Measurements from ENCODE around the gene TATDN3.
"Not testable (repeated sequence)": the region's sequence is repeated elsewhere in the genome, so short reads cannot be mapped to it uniquely, and the experiment has no call there.

Gene TATDN3, protein sequence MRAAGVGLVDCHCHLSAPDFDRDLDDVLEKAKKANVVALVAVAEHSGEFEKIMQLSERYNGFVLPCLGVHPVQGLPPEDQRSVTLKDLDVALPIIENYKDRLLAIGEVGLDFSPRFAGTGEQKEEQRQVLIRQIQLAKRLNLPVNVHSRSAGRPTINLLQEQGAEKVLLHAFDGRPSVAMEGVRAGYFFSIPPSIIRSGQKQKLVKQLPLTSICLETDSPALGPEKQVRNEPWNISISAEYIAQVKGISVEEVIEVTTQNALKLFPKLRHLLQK

DNA sequence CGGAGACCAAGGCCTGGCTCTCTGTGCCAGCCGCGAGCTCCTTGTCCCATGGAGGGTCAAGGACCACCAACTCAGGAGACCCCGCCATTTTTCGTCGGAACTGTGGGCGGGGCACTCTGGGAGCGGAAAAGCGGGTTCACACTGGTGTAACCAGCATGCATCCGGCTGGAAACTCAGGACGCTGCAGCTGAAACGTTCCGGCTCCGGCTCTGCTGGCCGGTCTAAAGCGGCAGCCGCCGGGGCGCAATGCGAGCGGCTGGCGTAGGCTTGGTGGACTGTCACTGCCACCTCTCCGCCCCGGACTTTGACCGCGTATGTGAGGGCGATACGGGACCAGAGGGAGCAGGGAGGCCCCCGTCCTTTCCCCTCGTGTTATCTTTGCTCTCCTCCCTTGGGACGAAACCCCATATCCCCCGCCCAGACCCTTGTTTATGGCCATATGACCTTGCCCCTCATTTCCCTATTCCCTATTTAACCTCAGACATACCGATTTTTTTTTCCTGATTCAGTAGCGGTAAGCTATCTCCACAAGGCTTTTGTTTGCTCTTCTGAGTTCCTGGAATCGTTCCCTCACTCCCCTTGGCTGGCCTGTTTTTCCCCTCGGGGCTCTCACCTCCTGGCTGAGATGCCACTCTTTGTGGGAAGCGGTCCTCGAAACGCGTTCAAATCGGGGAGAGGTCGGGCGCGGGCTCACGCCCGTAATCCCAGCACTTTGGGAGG, at the start of gene TATDN3, which contains the start of gene NSL1:
Gene TATDN3, plus strand, starts transcription at position 219 of the 720 bp plus-strand sequence. Its CDS starts 28 bp downstream, at position 247.
Gene NSL1, minus strand, starts transcription at position 102 of the 720 bp plus-strand sequence. Its CDS starts 14 bp downstream, at position 88.
- peak; percentile 86 to 90 for DNase-seq

DNA sequence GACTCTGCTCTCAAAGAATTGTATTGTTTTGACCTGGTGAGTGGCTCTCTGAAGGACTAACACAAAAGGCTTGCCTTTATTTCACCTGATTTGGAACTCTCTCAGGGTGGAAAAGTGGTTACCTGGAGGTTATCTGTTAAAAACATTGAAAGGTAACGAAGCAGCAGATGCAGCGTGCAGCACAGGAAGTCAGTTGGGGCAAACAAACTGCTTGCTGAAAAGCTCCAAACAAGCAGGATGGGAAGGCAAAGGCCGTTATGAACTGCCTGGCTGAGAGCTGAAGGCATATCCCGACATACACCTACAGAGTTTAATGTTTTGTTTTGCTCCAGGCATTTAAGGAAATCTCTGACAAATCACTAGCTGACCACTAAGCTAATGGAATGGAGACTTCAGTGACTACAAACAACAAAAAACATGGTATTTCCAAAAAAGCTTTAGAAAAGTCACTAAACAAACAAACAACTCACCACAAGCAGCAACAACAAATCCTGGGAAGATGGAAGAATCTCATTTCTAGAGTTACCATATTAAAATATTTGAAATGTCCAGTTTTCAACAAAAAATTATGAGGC, 47.7 kb upstream of the TATDN3 start:
- no peak for DNase-seq

DNA sequence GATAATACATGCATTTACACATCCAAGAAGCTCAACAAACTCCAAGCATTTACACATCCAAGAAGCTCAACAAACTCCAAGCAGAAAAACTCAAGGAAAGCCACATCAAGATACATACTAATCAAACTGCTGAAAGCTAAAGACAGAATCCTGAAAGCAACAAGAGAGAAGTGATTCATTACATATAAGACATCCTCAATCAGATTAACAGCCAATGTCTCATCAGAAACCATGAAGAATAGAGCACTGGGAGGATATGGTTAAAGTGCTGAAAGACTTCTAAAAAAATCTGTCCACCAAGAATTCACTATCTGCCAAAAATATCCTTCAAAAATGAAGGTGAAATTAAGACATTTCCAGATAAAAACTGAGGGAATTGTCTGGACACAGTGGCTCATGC, 46.4 kb upstream of the TATDN3 start:
- no peak for DNase-seq

DNA sequence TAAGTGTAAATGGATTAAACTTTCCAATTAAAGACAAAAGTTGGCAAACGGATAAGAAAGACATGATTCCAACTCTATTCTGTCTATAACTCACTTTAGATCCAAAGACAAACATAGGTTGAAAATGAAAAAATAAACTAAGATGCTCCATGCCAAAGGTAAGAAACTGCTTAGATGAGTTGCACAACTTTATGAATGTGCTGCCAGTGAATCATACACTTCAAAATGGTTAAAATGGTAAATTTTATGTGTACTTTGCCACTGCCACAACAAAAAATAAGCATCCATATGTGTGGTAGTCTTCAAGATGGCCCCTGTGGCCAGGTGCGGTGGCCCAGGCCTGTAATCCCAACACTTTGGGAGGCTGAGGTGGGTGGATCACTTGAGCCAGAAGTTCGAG, 45.1 kb upstream of the TATDN3 start:
- no peak for DNase-seq

DNA sequence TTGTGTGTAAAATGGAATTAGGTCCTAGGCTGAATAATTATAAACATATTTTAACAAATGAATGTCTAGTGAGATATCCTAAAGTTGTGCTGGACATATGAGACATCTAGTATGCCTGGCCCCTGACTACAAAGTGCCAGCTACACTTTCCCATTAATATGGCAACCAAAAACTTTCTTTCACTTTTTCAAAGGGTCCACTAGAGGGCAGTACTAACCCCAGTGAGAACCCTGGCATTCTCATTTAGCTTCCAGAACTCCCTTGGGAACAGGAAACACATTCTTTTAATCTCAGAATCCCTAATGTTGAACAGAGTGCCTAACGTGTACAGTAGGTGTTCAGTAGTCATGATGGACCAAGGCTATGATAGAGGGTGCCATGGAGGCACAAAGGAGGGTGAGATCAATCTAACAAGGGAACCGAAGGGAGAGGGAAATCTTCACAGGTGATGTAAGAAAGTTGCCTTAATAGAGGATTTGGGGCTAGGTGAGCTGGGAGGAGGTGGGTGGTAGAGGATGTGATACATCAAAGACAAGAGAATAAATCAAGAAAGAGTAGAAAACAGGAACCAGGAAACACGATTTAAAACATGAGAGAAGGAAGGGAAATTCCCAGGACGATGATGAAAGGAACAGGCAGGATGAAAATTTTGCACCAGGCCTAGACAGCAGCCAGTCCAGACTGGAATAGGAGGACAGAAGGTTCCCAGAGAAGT, 41.7 kb upstream of the TATDN3 start:
- peak in 1 of 2 donors; percentile 16 for DNase-seq

DNA sequence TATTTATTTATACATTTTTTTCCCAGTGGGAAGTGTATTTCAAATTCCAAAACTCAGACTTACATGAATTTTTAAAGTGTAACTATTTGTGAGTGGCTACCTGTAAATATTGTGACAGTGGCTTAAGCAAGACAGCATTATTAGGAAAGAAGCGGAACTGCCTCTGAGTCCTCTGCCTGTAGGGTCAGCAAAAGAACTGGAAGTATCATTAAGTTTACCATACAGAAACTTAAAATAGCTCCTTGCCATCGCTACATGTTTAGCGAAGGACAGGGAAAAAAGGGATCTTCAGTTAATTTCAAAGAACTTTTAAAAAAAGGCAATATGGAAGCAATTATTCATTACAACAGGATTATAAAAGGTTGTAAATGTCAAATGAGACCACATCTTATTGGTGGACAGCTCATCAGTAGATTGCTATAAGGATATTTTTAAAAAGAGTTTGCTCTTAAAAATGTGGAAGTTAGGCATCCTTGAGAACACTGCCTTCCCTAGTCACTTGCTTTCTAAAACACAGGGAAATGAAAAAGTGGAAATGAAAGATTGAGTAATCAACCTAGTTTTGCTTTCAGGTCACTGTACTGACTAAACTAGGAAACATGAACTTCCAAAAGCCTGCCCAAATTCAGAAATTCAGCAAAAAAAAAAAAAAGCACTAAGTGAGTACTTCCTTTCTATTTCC, 39.3 kb upstream of the TATDN3 start:
- DNase-seq: peak in 1 of 2 donors; percentile 43

DNA sequence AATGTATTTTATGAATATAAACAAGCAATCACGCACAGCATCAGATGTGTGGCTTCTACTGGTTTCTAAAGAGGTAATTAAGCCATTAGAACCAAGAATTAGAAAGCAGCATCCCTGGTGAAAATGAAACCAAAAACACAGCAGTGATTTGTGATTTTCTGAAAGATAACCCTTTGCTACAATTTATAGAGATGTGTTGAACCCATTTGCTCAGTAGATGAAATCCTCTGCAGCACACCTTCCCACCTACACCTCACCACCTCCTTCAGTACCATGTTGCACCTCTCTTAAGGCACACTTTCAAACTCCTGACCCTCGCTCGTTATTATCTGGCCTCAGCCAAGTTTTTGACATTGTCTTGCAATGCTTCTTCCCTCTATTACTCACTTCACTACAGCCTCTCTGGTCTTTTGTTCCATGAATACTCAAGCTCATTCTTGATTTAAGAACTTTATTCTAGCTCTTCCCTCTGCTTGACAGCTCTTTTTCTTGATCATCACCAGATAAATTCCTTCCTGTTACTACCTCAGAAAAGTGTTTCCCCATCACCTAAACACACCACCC, 38.7 kb upstream of the TATDN3 start:
- DNase-seq: no peak

DNA sequence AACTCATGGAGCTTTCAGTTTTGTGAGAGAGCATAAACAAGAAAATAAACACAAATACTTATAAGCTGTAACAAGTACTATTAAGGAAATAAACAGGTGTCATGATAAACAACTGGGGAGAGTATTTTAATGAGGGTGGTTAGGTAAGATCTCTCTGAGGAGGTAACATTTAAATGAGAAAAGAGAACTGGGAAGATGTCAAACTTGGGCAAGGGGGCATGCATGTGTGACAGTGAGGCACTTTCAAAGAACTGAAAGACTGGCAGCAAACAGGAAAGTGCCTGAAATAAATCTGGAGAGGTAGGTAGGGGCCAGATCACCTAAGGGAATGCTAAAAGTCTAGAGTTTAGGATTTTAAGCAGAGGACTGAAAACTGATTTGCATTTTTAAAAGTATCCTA, 37.9 kb upstream of the TATDN3 start:
- no peak for DNase-seq

DNA sequence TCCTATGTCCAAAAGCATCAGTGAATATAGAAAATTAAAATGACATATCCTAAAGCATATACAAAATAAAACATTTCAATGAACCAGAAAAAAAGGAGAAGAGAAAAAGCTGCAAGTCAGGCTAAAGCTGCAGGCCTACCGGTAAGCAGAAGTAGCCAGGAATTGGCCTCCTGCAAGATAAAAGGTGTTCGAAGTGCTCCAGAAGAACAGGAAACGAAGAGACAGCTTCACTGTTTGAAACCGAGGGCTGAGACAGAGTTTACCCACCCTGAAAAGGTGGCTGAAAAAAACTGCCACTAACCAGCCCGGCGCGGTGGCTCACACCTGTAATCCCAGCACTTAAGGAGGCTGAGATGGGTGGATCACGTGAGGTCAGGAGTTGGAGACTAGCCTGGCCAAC, 37.5 kb upstream of the TATDN3 start:
- DNase-seq: no peak

DNA sequence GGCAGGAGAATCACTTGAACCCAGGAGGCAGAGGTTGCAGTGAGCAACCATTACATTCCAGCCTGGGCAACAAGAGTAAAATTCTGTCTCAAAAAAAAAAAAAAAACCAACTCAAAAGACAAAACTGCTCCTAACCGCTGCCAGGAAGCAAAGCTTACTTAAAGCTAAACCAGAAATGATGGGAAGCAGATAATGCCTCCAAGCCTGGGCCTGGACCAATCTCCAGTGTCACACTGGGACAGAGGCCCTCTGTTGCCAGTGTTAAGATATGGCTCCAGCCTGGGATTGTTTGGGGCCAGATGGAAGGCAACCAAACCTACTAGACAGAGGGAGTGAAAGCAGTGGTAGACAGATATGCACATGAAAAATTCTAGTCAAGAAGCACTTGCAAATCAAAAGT, 37.0 kb upstream of the TATDN3 start:
- DNase-seq: peak; percentile 55 to 58

DNA sequence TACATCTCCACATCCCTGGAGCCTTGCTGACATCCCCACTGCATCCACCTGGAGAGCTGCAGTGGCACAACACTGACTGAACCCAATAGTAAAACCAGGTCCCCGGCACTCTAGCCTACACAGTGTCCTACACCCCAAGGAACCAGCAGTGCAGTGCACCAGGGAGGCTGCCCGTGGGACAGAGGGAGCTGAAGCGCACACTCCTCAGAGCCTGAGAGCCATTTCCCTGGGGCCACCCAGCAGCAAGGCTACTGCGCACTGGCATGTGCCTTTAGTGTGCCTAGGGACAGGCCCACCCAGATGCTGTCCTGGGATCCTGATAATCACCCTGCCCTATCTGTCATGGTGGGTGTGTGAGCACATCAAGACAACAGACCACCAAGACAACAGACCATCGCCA, 32.0 kb upstream of the TATDN3 start:
- no peak for DNase-seq

DNA sequence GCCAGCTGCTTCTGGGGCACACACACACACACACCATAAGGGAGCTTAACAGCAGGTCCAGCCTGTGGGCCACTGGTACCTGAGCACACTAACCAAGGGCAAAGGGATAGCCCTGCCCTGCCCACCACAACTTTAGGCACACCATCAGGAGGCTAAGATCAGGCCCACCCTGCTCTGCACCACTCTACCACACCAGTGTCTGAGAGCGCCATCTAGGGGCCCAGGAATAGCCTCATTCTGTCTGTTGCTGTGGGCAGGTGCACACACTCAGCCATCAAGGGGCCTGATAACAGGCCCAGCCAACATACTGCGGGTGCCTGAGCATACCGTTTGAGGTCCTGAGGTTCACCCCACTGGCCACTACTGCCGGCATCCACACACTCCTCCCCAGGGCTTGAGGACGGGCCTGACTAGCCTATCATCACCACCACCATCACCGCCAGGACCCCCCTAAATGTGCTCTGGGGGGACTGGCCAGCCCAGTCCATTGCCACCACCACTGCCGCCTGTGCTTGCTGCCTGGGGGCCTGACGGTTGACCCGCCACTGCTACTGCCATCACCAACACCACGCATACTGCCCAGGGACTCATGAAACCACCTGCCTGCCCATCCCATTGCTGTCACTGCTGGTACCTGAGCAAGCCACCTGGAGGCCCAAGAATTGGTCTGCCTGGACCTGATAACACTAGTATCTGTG, 31.4 kb upstream of the TATDN3 start:
- no peak for DNase-seq

DNA sequence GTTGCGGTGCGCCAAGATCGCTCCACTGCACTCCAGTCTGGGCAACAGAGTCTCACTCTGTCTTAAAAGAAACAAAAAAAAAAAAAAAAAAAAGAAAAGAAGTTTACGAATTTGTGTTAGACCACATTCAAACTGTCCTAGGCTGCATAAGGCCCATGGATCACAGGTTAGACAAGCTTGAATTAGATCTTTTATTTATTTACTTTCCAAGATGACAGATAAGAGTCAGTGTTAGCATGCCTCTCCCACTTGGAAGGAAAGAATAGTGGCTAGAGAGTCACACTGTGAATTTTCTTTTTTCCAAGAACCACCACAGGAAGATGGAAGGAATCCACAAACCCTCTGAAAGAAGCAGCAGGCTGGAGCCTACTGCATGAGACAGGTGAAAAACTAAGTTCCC, 29.5 kb upstream of the TATDN3 start:
- no peak for DNase-seq

DNA sequence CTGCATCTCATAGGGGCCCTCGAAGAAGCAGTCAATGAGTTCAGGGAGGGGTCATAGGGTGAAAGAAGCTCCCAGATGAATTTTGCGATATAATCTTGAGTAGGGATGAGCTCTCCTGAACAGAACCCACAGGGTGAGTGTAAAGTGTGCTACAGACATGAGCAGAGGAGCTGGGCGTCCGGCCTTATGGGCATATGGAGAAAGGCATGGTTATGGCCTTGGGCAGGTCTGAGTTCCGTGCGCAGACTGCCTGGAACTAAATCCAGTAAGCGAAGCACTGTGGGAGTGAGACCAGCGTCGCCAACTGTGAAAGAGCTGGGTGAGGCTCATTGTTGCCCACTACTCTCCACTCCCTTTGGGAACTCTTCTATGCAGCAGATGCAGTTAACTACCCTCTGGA, 28.9 kb upstream of the TATDN3 start:
- no peak for DNase-seq

DNA sequence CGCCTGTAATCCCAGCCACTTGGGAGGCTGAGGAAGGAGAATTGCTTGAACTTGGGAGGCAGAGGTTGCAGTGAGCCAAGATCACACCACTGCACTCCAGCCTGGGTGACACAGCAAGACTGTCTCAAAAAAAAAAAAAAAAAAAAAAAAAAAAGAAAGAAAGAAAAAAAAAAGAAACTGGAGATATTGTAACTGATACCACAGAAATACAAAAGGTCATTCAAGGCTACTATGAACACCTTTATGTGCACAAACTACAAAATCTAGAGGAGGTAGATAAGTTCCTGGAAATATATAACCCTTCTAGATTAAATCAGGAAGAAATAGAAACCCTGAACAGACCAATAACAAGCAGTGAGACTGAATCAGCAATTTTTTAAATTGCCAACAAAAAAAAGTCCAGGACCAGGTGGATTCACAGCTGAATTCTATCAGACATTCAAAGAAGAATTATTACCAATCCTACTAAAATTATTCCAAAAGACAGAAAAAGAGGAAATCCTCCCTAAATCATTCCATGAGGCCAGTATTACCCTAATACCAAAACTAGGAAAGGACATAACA, 26.9 kb upstream of the TATDN3 start:
- DNase-seq: not testable (repeated sequence)

DNA sequence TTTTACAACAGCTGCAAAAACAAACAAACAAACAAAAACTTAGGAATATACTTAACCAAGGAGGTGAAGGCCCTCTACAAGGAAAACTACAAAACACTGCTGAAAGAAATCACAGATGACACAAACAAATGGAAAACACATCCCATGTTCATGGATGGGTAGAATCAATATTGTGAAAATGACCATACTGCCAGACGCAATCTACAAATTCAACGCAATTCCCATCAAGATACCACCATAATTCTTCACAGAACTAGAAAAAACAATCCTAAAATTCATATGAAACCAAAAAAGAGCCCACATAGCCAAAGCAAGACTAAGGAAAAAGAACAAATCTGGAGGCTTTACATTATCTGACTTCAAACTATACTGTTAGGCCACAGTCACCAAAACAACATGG, 24.9 kb upstream of the TATDN3 start:
- DNase-seq: not testable (repeated sequence)

DNA sequence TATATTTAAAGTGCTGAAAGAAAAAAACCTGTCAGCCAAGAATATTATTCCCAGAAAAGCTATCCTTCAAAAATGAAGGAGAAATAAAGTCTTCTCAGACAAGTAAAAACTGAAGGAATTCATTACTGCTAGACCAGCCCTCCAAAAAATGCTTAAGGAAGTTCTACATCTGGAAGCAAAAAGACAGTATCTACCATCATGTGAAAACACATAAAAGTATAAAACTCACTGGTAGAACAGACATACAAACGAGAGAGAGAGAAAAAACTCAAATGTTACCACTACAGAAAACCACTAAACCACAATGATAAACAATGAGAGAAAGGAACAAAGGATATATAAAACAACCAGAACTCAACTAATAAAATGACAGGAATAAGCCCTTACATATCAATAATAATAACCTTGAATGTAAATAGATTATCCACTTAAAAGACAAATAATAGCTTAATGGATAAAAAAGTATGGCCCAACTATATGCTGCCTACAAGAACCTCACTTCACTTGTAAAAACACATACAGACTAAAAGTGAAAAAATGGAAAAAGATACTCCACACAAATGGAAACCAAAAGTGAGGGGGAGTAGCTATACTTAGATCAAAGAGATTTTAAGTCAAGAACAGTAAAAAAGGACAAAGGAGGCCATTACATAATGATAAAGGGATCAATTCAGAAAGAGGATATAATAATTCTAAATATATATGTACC, 22.1 kb upstream of the TATDN3 start:
- DNase-seq: no peak

DNA sequence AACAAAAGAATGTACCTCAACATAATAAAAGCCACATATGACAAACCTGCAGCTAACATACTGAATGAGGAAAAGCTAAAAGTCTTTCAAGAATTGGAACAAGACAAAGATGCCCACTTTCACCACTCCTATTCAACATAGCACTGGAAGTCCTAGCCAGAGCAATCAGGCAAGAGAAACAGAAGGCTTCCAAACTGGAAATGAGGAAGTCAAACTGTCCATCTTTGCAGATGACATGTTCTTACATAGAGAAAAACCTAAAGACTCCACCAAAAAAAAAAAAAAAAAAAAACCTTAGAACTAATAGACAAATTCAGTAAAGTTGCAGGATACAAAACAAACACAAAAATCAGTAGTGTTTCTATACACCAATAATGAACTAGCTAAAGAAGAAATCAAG, 20.4 kb upstream of the TATDN3 start:
- no peak for DNase-seq

DNA sequence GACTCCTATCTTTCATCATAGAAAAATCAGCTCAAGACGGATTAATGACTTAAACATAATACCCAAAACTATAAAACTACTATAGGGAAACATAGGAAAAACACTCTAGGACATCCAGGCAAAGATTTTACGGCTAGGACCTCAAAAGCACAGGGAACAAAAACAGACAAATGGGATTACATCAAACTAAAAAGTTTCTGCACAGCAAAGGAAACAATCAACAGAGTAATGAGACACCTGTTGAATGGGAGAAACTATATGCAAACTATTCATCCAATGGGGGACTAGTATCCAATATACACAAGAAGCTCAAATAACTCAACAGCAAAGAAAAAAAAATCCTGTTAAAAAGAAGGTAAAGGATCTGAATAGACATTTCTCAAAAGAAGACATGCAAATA, 18.7 kb upstream of the TATDN3 start:
- no peak for DNase-seq

DNA sequence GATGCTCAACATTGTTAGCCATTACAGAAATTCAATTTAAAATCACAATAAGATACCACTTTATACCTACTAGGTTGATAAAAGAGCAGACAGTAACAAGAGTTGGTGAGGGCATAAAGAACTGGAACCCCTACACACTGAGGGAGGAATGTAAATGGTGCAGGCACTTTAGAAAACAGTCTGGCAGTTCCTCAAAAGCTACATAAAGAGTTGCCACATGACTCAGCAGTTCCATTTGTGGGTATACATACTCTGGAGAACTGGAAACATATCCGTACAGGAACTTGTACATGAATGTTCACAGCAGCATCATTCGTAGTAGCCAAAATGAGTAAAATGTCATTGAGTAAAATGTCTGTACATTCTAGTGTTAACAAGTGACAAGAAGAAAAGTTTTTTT, 17.1 kb upstream of the TATDN3 start:
- no peak for DNase-seq

DNA sequence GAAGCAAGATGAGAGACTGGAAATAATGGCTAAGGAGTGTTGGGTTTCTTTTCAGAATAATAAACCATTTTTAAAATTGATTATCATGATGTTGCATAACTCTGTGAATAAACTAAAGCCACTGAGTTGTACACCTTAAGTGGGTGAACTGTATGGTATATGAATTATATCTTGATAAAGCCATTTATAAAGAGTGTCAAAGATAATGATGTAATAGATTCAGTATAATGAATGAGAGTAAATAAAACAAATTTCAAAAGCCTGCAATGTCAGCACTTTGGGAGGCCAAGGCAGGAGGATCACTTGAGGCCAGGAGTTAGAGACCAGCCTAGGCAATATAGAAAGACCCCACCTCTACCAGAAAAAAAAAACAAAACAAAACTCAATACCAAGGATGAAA, 16.5 kb upstream of the TATDN3 start:
- DNase-seq: no peak

Data from hippocampal formation (tissue), 2 donors.